ENCODE measurements around the gene MTHFD2L.

Gene MTHFD2L

DNA sequence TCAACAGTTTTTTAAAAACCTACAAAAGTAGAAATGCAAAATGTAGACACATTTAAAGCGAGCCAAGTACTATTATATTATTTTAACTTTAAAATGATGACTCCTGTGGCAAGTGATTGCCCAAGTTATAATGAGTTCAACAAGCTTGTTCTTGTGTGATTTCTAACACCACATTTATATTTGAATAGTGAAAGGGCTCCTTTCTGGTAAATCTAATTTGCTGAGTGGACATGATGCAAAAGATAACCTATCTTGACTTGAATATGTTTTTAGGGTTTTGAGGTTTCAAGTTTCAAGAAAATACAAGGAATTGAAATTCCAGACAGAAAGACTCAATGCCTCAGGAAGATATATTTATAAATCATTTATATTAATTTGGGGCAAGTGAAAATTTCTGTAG, 149.3 kb downstream of the MTHFD2L start:
- DNase-seq (ENCODE audit: low spot score): no peak

DNA sequence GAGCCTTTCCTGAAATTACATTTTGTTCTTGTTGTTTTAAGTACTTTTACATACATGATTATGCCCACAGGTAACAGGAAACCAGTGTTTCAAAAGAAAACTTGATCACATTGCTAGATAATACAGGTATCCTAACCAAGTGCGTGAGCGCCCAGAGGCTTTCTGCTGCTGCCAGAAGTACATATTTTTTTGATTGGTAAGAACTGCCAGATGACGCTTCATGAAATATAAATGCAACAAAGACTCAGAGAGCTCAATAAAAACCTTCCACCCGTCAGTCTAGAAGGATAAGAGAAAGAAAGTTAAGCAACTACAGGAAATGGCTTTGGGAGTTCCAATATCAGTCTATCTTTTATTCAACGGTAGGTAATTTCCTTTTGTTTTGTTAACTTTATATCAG, 150.3 kb downstream of the MTHFD2L start, which contains the start of gene EPGN:
Gene EPGN, plus strand, starts transcription at position 256 of the 400 bp plus-strand sequence. Its CDS starts 64 bp downstream, at position 320.
- no peak for DNase-seq (ENCODE audit: low spot score)

- DNase-seq (ENCODE audit: low spot score): no peak
Measured at GRCh38 chr4:74309223-74309622, 151.3 kb downstream of the MTHFD2L start.

GRCh38 chr4:74311696-74312313, 153.9 kb downstream of the MTHFD2L start:
- DNase-seq (ENCODE audit: low spot score): peak; percentile 60

DNA sequence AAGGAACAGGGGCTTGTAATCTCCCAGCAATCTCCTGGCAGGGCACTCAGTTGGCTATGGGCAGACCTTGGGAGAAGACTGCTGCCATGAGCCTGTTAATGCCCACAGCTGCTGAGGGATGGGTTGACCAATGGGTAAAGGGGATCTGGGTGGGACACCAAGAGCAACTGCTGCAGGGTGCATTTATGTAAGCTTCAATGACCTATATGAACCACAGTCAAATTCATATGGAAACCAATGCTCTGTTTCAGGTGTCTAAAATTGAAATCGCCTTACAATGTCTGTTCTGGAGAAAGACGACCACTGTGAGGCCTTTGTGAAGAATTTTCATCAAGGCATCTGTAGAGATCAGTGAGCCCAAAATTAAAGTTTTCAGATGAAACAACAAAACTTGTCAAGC, 156.4 kb downstream of the MTHFD2L start:
- no peak for DNase-seq (ENCODE audit: low spot score)

GRCh38 chr4:74314944-74315343, 157.0 kb downstream of the MTHFD2L start:
- no peak for DNase-seq (ENCODE audit: low spot score)

GRCh38 chr4:74315376-74315775, 157.5 kb downstream of the MTHFD2L start:
- DNase-seq (ENCODE audit: low spot score): no peak

GRCh38 chr4:74316397-74316796, 158.5 kb downstream of the MTHFD2L start:
- no peak for DNase-seq (ENCODE audit: low spot score)

- no peak for DNase-seq (ENCODE audit: low spot score)
Measured at GRCh38 chr4:74317616-74318246, 159.8 kb downstream of the MTHFD2L start.

- DNase-seq (ENCODE audit: low spot score): no peak
Measured at GRCh38 chr4:74318276-74318675, 160.4 kb downstream of the MTHFD2L start.

- no peak for DNase-seq (ENCODE audit: low spot score)
Measured at GRCh38 chr4:74319470-74319869, 161.6 kb downstream of the MTHFD2L start.

GRCh38 chr4:74320559-74321118, 162.7 kb downstream of the MTHFD2L start:
- DNase-seq (ENCODE audit: low spot score): peak; percentile 17

GRCh38 chr4:74322301-74322700, 164.4 kb downstream of the MTHFD2L start:
- no peak for DNase-seq (ENCODE audit: low spot score)

DNA sequence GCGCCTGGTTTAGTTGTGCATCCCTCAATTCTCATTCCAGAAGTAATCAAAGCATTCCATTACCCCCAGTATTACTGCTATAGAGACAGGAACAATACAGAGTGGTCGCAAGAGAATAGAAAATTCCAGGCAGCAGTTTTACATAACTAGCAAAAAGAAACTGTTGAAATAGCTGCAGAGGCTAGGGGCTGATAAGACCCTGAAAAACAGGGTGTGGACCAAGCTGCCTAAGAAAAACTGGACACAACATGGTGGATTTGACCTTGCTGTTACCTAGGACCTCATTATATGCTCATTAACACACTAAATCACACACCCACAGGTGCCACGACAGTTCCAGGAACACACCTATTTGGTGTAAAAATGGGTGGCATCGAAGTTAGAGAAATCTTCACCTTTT, 165.7 kb downstream of the MTHFD2L start:
- no peak for DNase-seq (ENCODE audit: low spot score)

DNA sequence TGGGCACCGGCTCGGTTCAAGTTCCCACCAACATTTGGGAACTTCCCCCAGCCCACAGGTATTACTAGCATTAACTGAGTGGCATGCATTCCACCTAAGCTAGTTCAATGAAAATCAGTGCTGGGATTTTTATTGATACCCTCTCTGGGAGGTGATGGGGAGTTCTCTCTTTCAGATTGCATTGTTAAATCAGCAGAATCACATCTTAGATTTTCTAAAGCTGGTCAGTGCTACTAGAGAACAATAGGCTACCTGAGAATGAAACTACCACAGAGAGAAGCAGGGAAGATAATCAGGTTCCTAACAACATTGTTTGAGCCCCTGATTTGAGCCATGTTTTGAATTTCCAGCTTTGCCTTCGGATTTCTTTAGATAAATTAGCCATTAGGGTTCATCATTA, 166.3 kb downstream of the MTHFD2L start:
- no peak for DNase-seq (ENCODE audit: low spot score)

GRCh38 chr4:74325886-74326285, 168.0 kb downstream of the MTHFD2L start:
- no peak for DNase-seq (ENCODE audit: low spot score)

- DNase-seq (ENCODE audit: low spot score): no peak
Measured at GRCh38 chr4:74327762-74328161, 169.8 kb downstream of the MTHFD2L start.

- DNase-seq (ENCODE audit: low spot score): no peak
Measured at GRCh38 chr4:74328501-74328900, 170.6 kb downstream of the MTHFD2L start.

DNA sequence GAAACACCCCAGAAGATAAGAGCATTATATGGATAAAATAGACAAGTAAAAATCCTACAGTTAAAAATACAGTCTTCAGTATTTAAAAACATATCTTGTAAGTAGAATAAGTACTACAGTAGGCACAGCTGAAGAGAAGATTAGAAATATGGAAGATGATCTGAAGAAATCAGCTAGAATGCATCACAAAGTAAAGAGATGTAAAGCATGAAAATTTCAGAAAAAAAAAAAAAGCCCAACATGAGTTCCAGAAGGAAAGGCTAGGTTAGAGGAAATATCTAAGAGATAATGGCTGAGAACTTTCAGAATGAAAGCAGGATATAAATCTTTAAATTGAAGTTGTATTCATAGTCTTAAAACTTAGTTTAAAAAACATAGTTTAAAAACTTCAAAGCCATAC, 171.4 kb downstream of the MTHFD2L start:
- DNase-seq (ENCODE audit: low spot score): no peak

GRCh38 chr4:74330295-74330750, 172.4 kb downstream of the MTHFD2L start:
- DNase-seq (ENCODE audit: low spot score): no peak

- DNase-seq (ENCODE audit: low spot score): no peak
Measured at GRCh38 chr4:74331252-74331651, 173.3 kb downstream of the MTHFD2L start.

GRCh38 chr4:74331944-74332343, 174.0 kb downstream of the MTHFD2L start:
- no peak for DNase-seq (ENCODE audit: low spot score)

DNA sequence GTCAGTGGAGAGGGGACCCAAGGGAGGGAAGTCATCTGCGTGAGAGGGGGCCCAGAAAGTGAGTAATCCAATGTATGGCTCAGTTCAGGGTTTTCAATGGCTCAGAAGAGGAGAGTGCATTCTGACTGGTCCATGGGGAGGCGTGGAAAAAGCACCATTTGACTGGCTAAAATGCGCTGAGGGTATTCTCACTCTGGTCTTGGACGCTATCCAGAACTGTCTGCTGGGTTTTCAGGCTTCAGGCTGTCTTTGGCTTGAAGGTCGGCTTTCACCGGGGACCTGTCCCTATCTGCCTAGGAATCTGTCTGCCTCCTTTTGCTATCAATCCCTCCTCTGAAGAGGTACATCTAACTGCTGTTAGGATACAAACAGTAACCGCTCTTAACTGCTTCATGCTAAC, 176.7 kb downstream of the MTHFD2L start:
- no peak for DNase-seq (ENCODE audit: low spot score)

Data from cerebellar cortex (tissue), 1 donor.